Thyroid gland (tissue), 4 donors: ENCODE results near the gene PHF3.

Source experiments
- CTCF ChIP-seq, 6 experiments: fragments of 200-600 bp in 3 of 6; fragments of 450-650 bp in 3 of 6; sonication (generic) in 3 of 6; IDR thresholded peaks; one replicate each; pipeline ENCODE4 v1.5.1; 2016 to 2019; ENCODE audit warnings: antibody characterized with exemption in 6 of 6, mild to moderate bottlenecking in 2 of 6, inconsistent platforms in 1 of 6, moderate library complexity in 1 of 6
- POLR2A ChIP-seq, 2 donors: fragments of 450-650 bp; IDR thresholded peaks; one replicate each; pipeline ENCODE4 v1.6.1; 2017; ENCODE audit warnings: antibody characterized with exemption in 2 of 2, mild to moderate bottlenecking in 2 of 2, moderate library complexity in 1 of 2

- TF ChIP-seq CTCF (IDR thresholded peaks at IDR 0.05) (no peak), POLR2A (IDR thresholded peaks at IDR 0.05) (no peak)
These were observed 35.5 kb upstream of the PHF3 start for GRCh38 chr6:63600136-63600535.
